Measurements from ENCODE around the gene SLC27A4. TPM values are rescaled to one million over a fixed set of nuclear protein-coding genes. Genes with fewer than 3 reads are reported as not detected.

SLC27A4 gene
- total RNA-seq (2014; rRNA removed; shearing (Covaris generic)) (22.9 and 30.9 TPM in 2 replicates), polyA plus RNA-seq (2016; fragmentation: Nextera tagmentation; extraction: Ambion mirVana) (11.8 and 12.3 TPM in 2 replicates)

DNA sequence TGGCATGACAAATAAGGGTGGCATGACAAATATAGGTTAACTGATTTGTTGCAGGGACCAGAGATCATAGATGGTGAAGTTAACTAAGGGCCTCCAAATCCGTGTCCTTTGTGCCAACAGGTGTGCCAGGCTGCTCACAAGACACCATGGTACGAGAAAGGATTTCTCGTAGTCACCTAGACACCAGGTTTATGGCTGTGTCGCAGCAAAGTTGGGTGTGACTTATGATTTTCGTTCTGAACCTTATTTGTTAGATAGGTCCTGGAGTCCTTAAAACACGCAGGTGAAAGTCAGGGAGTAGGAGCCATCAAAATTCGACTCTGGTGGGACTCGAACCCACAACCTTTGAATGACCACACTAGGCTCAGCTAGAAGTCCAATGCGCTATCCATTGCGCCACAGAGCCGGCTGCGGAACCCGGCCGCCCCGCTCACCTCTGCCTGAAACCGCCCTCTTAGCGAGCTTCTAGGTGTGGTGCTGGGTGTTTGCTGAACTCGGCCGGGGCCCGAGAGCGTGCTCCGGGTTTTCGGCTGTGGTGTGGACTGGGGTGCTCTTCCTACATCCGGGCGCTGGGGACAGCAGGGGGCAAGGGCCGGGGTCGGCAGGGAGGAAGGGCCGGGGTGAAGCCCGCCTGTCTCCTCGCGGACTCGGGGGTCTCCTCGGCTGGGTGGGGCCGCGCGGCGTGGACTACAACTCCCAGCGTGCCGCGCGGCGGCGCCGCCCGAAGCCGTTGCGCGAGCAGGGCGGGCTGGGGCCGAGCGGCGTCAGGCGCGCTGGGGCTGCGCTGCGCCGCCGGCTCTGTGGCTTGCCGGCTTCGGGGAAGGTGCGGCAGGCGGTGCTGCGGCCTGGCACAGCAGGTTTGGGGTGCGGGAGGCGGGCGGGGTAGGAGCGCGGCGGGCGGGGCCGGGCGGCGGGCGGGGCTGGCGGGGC is at the start of gene SLC27A4:
TSS of gene SLC27A4 (plus strand) at position 767 of the 930 bp plus-strand sequence. CDS start 2,606 bp downstream, outside the sequence.
- H3K79me2 ChIP-seq (ENCODE audit: insufficient read depth) = peaks cover 11% of the 10 kb centered on the region
- no peaks in the 10 kb centered on the region for H3K4me1 ChIP-seq (ENCODE audit: insufficient read depth)
- H3K27me3 ChIP-seq (replicated peaks; ENCODE audit: insufficient read depth) = no peaks in the 10 kb centered on the region
- peak within 1 kb of the TSS; percentile 17 for H3K27ac ChIP-seq
- 8 to 11% methylated on average over 40 to 52 of the region's 75 CpGs for WGBS, 2 experiments (ENCODE audit: low coverage in 1 of 2, low lambda C conversion rate in 2 of 2, missing lambda C conversion rate in 2 of 2)
- H4K20me1 ChIP-seq (ENCODE audit: insufficient read depth) = no peaks in the 10 kb centered on the region
- H3K36me3 ChIP-seq (ENCODE audit: low read depth) = no peaks in the 10 kb centered on the region
- peak within 1 kb of the TSS; percentile 95 for H3K4me2 ChIP-seq (ENCODE audit: unreplicated experiment)
- peak within 1 kb of the TSS; percentile 91 for H2AFZ ChIP-seq
- H3F3A ChIP-seq (ENCODE audit: insufficient read depth) = peaks cover 11% of the 10 kb centered on the region
- H3K9me2 ChIP-seq (ENCODE audit: insufficient read depth) = no peaks in the 10 kb centered on the region
- H3K9ac ChIP-seq = peak within 1 kb of the TSS; percentile 69
- H3K9me3 ChIP-seq (ENCODE audit: low read depth) = no peaks in the 10 kb centered on the region
- DNase-seq = peak; percentile 93
- in situ Hi-C loops (cut with MboI) = no loop called here
- no peak for TF ChIP-seq EZH2phosphoT487 (IDR thresholded peaks at IDR 0.05; ENCODE audit: insufficient read depth, low read depth)
- TF ChIP-seq EZH2 (IDR thresholded peaks at IDR 0.05; ENCODE audit: insufficient read depth, poor library complexity, severe bottlenecking) = no peak
- peak within 1 kb of the TSS; percentile 73 for H3K4me3 ChIP-seq

DNA sequence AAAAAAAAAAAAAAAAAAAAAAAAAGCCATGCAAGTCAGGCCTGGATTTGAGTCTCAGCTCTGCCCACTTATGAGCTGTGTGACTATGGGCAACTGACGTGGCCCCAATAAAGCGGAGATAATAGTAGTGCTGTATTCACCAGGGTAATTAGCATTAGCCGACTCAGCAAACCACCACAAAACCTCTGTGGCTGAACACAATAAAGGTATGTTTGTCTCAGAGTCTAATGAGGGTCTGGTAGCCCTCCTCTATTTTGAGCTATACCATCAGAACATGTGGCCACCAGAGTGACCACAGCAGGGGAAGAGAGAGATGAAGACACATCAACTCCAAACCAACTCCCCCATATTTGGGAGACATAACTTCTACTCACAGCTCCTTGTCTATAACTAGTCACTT is 48.3 kb upstream of the SLC27A4 start:
- Histone ChIP-seq H3K27me3 (replicated peaks; ENCODE audit: insufficient read depth) (no peaks in the 10 kb centered on the region), H3K9me3 (ENCODE audit: low read depth) (no peaks in the 10 kb centered on the region), H3K36me3 (ENCODE audit: low read depth) (peaks cover 5% of the 10 kb centered on the region; the same call in 1 of the 2 replicates), H3K4me2 (ENCODE audit: unreplicated experiment) (no peak overlapping the region), H2AFZ (no peak overlapping the region), H3F3A (ENCODE audit: insufficient read depth) (no peaks in the 10 kb centered on the region), H3K79me2 (ENCODE audit: insufficient read depth) (no peaks in the 10 kb centered on the region), H3K4me1 (ENCODE audit: insufficient read depth) (no peaks in the 10 kb centered on the region), H3K27ac (no peak overlapping the region), H3K9ac (no peak overlapping the region), H3K9me2 (ENCODE audit: insufficient read depth) (no peaks in the 10 kb centered on the region), H4K20me1 (ENCODE audit: insufficient read depth) (no peaks in the 10 kb centered on the region), H3K4me3 (no peak overlapping the region)
- WGBS, 2 experiments (ENCODE audit: low coverage in 1 of 2, low lambda C conversion rate in 2 of 2, missing lambda C conversion rate in 2 of 2) = 98 to 100% methylated on average over 3 of the region's 3 CpGs
- TF ChIP-seq EZH2 (IDR thresholded peaks at IDR 0.05; ENCODE audit: insufficient read depth, poor library complexity, severe bottlenecking) = no peak
- TF ChIP-seq EZH2phosphoT487 (IDR thresholded peaks at IDR 0.05; ENCODE audit: insufficient read depth, low read depth) = no peak
- DNase-seq = no peak
- in situ Hi-C loops (cut with MboI) = no loop called here

DNA sequence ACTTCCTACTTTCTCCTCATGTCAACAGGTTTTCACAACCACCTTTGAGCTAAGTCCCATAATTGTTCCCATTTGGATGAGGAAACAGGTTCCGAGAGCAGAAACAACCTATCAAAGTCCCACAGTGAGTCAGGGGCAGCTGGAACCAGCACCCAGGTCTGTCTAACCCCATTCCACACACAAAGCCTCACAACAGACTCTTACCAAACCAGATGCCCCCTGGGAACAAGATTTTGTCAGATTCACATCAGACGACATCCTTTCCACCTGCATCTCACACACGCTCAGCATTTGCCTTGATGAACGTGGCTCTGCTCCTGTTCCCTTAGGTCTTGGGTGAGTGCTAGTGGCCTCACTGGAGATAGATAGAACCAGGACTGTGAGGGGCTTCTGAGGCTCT is 47.2 kb upstream of the SLC27A4 start:
- H3K4me3 ChIP-seq = no peak overlapping the region
- H3K27ac ChIP-seq = no peak overlapping the region
- in situ Hi-C loops (cut with MboI) = no loop called here
- no peaks in the 10 kb centered on the region for H4K20me1 ChIP-seq (ENCODE audit: insufficient read depth)
- H3K9me3 ChIP-seq (ENCODE audit: low read depth) = no peaks in the 10 kb centered on the region
- H3K4me1 ChIP-seq (ENCODE audit: insufficient read depth) = no peaks in the 10 kb centered on the region
- no peak overlapping the region for H3K9ac ChIP-seq
- H3K4me2 ChIP-seq (ENCODE audit: unreplicated experiment) = no peak overlapping the region
- WGBS, 2 experiments (ENCODE audit: low coverage in 1 of 2, low lambda C conversion rate in 2 of 2, missing lambda C conversion rate in 2 of 2) = 84 to 85% methylated on average over 4 of the region's 4 CpGs
- no peaks in the 10 kb centered on the region for H3K79me2 ChIP-seq (ENCODE audit: insufficient read depth)
- no peaks in the 10 kb centered on the region for H3F3A ChIP-seq (ENCODE audit: insufficient read depth)
- no peak overlapping the region for H2AFZ ChIP-seq
- H3K36me3 ChIP-seq (ENCODE audit: low read depth) = 0 out of 2 replicates have a peak, but pooled peaks cover 2% of the 10 kb centered on the region
- no peaks in the 10 kb centered on the region for H3K9me2 ChIP-seq (ENCODE audit: insufficient read depth)
- no peaks in the 10 kb centered on the region for H3K27me3 ChIP-seq (replicated peaks; ENCODE audit: insufficient read depth)
- TF ChIP-seq EZH2 (IDR thresholded peaks at IDR 0.05; ENCODE audit: insufficient read depth, poor library complexity, severe bottlenecking) (no peak), EZH2phosphoT487 (IDR thresholded peaks at IDR 0.05; ENCODE audit: insufficient read depth, low read depth) (no peak)
- no peak for DNase-seq

DNA sequence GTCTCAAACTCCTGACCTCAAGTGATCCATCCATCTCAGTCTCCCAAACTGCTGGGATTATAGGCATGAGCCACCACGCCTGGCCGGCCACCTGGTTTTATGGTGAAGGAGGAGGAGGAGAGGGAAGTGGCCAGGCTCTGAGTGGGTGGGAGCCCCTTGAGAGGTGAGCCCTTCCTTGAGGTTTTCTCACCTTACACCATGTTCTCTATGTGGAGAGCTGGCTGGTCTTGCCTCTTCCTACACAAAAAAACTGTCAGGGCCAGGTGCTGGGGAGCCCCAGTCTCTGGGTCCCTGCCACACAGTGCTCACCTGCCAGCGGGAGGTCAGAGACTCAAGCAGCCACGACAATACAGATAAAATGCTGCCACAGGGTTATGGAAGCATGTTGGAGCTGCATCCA is 46.2 kb upstream of the SLC27A4 start:
- Histone ChIP-seq H3F3A (ENCODE audit: insufficient read depth) (no peaks in the 10 kb centered on the region), H3K9me3 (ENCODE audit: low read depth) (no peaks in the 10 kb centered on the region), H3K9me2 (ENCODE audit: insufficient read depth) (no peaks in the 10 kb centered on the region), H4K20me1 (ENCODE audit: insufficient read depth) (no peaks in the 10 kb centered on the region), H3K4me1 (ENCODE audit: insufficient read depth) (no peaks in the 10 kb centered on the region), H2AFZ (no peak overlapping the region), H3K4me2 (ENCODE audit: unreplicated experiment) (no peak overlapping the region), H3K9ac (no peak overlapping the region), H3K79me2 (ENCODE audit: insufficient read depth) (no peaks in the 10 kb centered on the region), H3K27ac (no peak overlapping the region), H3K36me3 (ENCODE audit: low read depth) (no peaks in the 10 kb centered on the region), H3K27me3 (replicated peaks; ENCODE audit: insufficient read depth) (no peaks in the 10 kb centered on the region), H3K4me3 (no peak overlapping the region)
- TF ChIP-seq EZH2 (IDR thresholded peaks at IDR 0.05; ENCODE audit: insufficient read depth, poor library complexity, severe bottlenecking) (no peak), EZH2phosphoT487 (IDR thresholded peaks at IDR 0.05; ENCODE audit: insufficient read depth, low read depth) (no peak)
- DNase-seq = no peak
- in situ Hi-C loops (cut with MboI) = no loop called here
- 87 to 93% methylated on average over 4 of the region's 4 CpGs for WGBS, 2 experiments (ENCODE audit: low coverage in 1 of 2, low lambda C conversion rate in 2 of 2, missing lambda C conversion rate in 2 of 2)

Data from GM23248 (cell line).